ENCODE measurements around the gene HPCAL1. TPM values are rescaled to one million over a fixed set of nuclear protein-coding genes. Genes with fewer than 3 reads are reported as not detected.

The HPCAL1 gene
- total and polyA plus RNA-seq, 2 of the 4 experiments (the other 2 are of a cell fraction), result 8.2 to 33.7 TPM

- intact Hi-C loops (cut with micrococcal nuclease), result no loop called here
- no peak overlapping the region for H3K4ac ChIP-seq (ENCODE audit: low read depth, low read length)
- no peak overlapping the region for H4K5ac ChIP-seq (ENCODE audit: low read depth, low read length)
- ChIA-PET POLR2A (ENCODE audit: unreplicated experiment) (interaction anchor here (0.6 kb wide), 1 partner anchor 1299 kb away, joined by 6 read pairs; no protein-coding TSS in a partner anchor), CTCF (no interaction called here)
- H3K9me1 ChIP-seq (ENCODE audit: insufficient read depth, low read length), result no peaks in the 10 kb centered on the region
- H3K9ac ChIP-seq (ENCODE audit: low read depth, low read length), result no peak overlapping the region
- no peak overlapping the region for H2BK20ac ChIP-seq (ENCODE audit: low read depth, low read length)
- no peak overlapping the region for H2AK9ac ChIP-seq (replicated peaks; ENCODE audit: low read depth, low read length, poor library complexity)
- peaks cover 5% of the 10 kb centered on the region for H3K9me3 ChIP-seq (ENCODE audit: control insufficient read depth, insufficient read depth, low read length)
- TF ChIP-seq RCOR1 (IDR thresholded peaks at IDR 0.05; ENCODE audit: insufficient replicate concordance, low read length) (no peak), CEBPB (IDR thresholded peaks at IDR 0.05; ENCODE audit: low read depth, low read length) (no peak), NFE2L2 (IDR thresholded peaks at IDR 0.05; ENCODE audit: low read depth, low read length) (no peak), MAFK (IDR thresholded peaks at IDR 0.05; ENCODE audit: low read depth, low read length) (no peak), BHLHE40 (IDR thresholded peaks at IDR 0.05; ENCODE audit: low read depth, low read length) (no peak), MXI1 (IDR thresholded peaks at IDR 0.05; ENCODE audit: borderline replicate concordance, low read depth, low read length) (no peak), POLR2A (IDR thresholded peaks at IDR 0.05; ENCODE audit: low read depth, low read length) (no peak), FOS (IDR thresholded peaks at IDR 0.05; ENCODE audit: low read depth, low read length) (no peak), CHD1 (IDR thresholded peaks at IDR 0.05; ENCODE audit: low read depth, low read length) (no peak), RAD21 (IDR thresholded peaks at IDR 0.05; ENCODE audit: low read length) (no peak), USF2 (IDR thresholded peaks at IDR 0.05; ENCODE audit: low read depth, low read length) (no peak), MAZ (IDR thresholded peaks at IDR 0.05; ENCODE audit: borderline replicate concordance, low read depth, low read length) (no peak), CTCF (conservative IDR thresholded peaks at IDR 0.05; ENCODE audit: low read depth, low read length) (no peak)
- DNase-seq (no peak), ATAC-seq (ENCODE audit: low read depth) (no peak)
- BruUV-seq (replicated peaks), result no TSS peak
- H4K20me1 ChIP-seq (ENCODE audit: insufficient read depth, low read length), result no peaks in the 10 kb centered on the region
- H3K18ac ChIP-seq (ENCODE audit: low read depth, low read length), result no peak overlapping the region
- no peaks in the 10 kb centered on the region for H3K36me3 ChIP-seq (ENCODE audit: control insufficient read depth, insufficient read depth, low read length)
- H3K14ac ChIP-seq (replicated peaks; ENCODE audit: low read depth, low read length), result no peak overlapping the region
- no peaks in the 10 kb centered on the region for H3K79me1 ChIP-seq (ENCODE audit: low read depth in 1 of 2, low read length in 2 of 2)
- 75% methylated on average over 11 of the region's 18 CpGs; no CpG with 5 or more reads in 1 of the 2 experiments for WGBS, 2 experiments (ENCODE audit: extremely low coverage in 2 of 2, insufficient read length in 1 of 2)
- H2AK5ac ChIP-seq (ENCODE audit: low read depth, low read length), result no peak overlapping the region
- dilution Hi-C loops (cut with HindIII; ENCODE audit: low sequenced_read_pairs, unreplicated experiment), result no loop called here
- H3K23ac ChIP-seq (ENCODE audit: low read depth, low read length), result no peak overlapping the region
- in situ Hi-C loops (cut with MboI; ENCODE audit: low sequenced_read_pairs), result no loop called here
- no peak overlapping the region for H2BK5ac ChIP-seq (ENCODE audit: low read depth, low read length, poor library complexity, severe bottlenecking)
- no peak overlapping the region for H3K27ac ChIP-seq (ENCODE audit: insufficient read depth, low read length)
- H4K8ac ChIP-seq (ENCODE audit: low read depth in 2 of 2, low read length in 2 of 2), result no peak overlapping the region
- no peaks in the 10 kb centered on the region for H3K4me1 ChIP-seq (ENCODE audit: control insufficient read depth, insufficient read depth, low read length)
- H2BK120ac ChIP-seq (ENCODE audit: low read depth, low read length), result no peak overlapping the region
- no peak overlapping the region for H2AFZ ChIP-seq (replicated peaks; ENCODE audit: low read length, poor library complexity)
- H3K4me2 ChIP-seq (ENCODE audit: low read depth, low read length), result no peak overlapping the region
- H3K56ac ChIP-seq (ENCODE audit: extremely low read depth, insufficient read depth, low read length), result no peak overlapping the region
- H3K27me3 ChIP-seq (ENCODE audit: control insufficient read depth, insufficient read depth, low read length), result peaks cover 22% of the 10 kb centered on the region
- no peak overlapping the region for H3K4me3 ChIP-seq (ENCODE audit: insufficient read depth, low read depth, low read length)
- no peak overlapping the region for H2BK15ac ChIP-seq (ENCODE audit: low read depth, low read length)
- no peak overlapping the region for H4K91ac ChIP-seq (ENCODE audit: insufficient read depth, low read depth, low read length)
Measured at GRCh38 chr2:10255189-10256030, 47.3 kb upstream of the HPCAL1 start.
